ENCODE data around the gene ANKS4B.
"Not testable (repeated sequence)": the region's sequence is repeated elsewhere in the genome, so short reads cannot be mapped to it uniquely, and the experiment has no call there.

ANKS4B gene

DNA sequence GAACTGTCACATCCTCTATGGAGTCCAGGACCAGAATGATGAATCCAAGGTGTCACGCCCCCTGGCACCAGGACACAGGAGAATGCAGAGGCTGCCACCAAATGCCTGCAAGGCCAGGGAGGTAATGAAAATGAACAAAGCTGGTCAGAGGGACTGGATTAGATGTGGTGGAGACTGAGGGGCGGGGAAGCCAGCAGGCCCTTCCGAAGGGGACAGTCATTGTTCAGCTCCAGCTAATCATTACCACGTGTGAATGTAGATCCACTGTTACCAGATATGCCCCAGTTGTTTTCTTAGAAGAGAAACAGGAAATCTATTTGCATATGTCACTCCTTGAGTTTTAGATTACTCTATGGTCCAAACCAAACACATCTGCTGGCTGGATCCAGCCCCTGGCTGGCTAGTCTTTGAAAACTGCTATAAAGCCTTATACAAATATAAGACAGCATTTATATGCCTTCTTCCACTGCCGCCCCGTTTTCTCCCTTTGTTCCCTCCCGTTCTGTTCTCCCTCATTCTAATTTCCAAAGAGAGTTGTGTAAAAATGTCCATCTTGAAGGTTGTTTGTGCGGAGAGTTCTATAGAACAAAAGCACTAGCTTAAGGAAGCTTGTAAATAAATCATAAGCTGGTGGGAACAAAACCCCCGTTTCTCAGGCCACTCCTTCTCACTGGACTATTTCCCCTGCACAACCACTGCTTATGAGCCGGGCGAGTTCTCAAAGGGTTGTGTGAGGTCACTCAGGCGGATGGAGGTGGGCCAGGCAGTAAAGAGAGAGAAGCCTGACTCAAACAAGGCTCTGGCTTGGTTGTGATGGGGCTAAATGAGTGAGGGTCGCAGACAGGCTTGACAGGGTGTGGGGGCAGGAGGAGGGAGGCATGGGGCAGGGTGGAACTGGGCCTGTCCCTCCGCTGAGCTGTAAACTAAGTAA is 30.4 kb downstream of the ANKS4B start:
- DNase-seq: peak in 1 of 3 experiments; percentile 11

DNA sequence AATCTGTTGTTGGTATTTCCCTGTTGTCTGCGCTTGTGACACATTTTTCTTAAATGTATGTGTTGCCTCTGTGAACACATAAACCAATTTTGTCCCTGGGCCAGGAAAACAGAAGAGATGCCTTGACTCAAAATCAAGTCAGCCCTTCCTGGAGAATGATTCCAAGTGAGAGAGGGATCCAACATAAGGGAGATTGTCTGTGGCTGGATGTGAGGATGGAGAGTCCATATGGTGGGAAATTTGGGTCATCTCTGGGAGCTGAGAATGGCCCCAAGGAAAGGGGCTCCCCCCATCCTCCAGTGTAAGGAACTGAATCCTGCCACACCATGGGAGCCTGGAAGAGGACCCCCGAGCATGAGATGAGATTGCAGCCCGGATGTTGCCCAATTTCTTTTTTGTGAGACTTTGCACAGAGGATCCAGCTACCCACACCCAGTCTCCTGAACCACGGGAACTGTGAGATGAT is 31.1 kb downstream of the ANKS4B start:
- no peak for DNase-seq

DNA sequence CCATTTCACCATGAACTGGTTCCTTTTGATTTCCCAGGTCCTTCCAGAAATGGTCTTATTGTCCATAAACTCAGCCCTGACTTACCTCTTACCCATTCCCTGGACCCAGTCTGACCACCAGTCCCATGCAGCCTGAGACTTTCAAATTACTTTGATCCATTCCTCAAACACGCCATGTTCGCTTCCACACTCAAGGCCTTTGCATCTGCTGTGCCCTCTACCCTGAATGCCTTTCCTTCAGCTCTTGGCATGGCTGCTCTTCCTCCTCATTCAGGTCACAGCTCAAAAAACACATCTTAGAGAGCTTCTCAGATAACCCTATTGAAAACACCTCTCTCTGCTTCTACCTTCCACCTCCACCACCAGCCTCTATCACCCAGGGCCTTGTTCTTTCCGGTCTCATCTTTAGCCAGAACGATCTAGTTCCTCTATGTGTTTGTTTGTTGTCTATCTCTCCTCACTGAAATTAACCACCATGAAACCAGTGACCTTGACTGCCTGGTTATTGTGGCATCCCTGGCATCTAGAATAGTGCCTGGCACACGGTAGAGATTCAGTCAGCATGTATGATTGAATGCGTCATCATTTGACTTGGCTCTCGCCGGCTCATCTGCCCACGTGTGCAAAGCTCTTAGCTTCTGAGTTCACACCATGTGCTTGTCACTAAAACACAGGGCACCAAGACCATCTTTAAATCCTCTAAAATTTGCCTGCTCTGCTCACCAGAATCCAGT is 31.8 kb downstream of the ANKS4B start:
- no peak for DNase-seq

DNA sequence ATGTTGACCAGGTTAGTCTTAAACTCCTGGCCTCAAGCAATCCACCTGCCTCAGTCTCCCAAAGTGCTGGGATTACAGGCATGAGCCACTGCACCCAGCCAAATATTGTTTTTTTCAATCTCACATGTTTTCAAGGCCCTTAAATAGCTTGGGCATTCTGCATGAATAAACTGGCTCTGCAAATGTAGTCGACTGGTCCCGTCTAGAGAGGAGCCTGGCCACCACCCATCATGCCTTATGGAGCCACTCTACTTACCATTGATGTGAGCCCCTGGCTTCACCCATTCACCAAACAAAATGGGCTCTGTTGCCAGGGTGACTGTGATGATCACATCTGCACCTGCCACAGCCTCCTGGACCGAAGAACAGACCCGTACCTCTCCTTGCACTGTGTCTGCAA is 33.8 kb downstream of the ANKS4B start:
- DNase-seq: no peak

DNA sequence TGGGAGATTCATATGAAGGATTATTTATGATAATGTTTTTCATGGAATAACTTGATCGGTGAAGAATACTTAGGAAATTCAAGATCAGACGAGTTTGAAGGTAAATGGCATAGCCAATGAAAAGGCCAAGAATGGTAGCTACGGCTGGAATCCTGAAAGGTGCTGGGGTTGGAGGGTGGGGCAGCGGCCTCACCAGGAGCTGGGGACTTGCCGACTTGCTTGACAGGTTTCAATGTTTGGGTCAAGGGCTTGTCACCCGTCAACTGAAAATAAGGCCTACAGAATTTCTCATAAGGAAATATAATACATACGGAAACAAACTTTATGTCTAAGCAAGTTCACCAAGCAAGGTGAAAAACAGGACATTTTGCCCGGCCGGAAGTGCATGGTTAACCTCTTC is 34.7 kb downstream of the ANKS4B start:
- no peak for DNase-seq

DNA sequence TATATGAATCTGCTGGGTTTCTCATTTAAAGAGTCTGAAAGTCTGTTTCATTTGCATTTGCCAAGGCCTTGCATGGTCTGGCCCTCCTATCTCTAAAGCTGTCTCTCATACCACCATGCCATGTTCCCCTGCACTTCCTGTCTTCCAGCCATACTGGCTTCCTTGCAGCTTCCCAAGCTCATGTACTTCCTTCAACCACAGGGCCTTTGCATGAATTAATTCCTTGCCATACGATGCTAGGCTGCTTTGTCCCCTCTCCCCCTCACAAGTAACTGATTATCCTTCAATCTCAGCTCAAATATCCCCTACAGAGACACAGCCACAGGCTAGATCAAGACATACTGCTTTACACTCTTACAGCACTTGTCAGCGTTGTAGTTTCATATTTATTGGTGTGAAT is 38.8 kb downstream of the ANKS4B start:
- no peak for DNase-seq

DNA sequence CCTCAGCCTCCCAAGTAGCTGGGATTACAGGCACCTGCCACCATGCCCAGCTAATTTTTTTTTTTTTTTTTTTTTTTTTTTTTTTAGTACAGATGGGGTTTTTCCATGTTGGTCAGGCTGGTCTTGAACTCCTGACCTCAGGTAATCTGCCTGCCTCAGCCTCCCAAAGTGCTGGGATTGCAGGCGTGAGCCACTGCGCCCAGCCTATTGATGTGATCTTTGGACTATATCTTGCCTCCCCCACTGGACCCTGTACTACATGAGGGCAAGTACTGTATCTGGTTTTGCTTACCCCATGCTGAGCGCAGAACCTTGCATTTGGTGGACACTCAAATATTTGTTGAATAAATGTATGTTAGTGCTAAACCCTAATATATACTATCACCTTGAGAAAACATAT is 39.3 kb downstream of the ANKS4B start:
- DNase-seq: not testable (repeated sequence)

DNA sequence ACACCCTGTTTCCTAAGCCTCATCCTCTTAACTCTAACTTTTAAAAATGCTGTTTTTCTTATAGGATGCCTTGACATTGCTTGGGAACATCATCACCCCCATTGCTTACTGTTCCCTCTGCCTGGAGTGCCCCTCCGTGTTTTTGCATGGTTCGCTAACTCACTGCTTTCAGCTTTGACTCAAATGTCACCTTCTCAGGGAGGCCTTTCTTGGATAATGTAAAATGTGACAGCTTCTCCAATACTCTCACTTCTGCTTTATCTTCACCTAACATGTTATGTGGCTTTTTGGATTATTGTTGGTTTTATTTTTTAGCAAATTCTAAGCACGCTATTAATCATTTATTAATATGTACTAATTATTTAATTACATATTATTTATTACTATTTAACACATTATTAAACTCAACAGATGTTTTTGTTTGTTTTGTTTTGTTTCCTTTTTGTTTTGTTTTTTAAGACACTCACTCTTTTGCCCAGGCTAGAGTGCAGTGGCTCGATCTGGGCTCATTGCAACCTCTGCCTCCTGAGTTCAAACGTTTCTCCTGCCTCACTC is 40.8 kb downstream of the ANKS4B start:
- DNase-seq: no peak

DNA sequence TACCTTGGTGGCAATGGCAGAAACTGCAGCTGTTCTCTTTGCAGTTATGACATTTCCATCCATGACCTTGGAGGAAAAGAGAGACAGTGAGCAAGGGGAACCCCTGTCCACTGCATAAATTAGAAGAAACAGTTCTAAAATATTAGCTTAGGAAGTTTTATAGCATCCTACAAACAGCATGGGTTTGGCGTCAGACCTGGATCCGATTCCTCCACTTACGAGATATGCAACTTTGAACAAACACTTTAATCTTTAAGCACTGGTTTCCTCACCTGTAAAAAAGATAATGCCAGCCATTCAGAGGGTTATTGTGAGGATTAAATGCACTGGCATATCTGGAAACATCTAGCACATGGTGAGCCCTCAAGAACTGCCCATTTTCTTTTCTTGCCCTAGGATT is 42.0 kb downstream of the ANKS4B start:
- DNase-seq: no peak

DNA sequence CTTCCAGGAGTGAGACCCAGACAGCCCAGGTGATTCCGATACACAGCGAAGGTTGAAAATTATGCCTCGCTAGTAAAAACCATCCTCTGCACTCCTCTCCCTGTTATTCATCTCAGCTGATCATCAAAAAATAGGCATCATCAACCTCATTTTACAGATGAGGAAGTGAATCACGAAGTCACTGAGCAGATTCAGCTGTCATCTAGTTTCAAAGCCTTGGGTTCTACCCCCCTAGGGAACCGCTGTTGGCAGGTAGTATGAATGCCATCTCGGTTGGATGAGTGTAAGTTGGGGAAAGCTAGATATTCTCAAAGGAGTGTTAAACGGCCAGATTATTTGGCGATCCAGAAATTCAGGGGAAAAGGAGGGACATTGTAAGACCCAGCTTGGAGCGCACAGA is 42.6 kb downstream of the ANKS4B start:
- DNase-seq: no peak

DNA sequence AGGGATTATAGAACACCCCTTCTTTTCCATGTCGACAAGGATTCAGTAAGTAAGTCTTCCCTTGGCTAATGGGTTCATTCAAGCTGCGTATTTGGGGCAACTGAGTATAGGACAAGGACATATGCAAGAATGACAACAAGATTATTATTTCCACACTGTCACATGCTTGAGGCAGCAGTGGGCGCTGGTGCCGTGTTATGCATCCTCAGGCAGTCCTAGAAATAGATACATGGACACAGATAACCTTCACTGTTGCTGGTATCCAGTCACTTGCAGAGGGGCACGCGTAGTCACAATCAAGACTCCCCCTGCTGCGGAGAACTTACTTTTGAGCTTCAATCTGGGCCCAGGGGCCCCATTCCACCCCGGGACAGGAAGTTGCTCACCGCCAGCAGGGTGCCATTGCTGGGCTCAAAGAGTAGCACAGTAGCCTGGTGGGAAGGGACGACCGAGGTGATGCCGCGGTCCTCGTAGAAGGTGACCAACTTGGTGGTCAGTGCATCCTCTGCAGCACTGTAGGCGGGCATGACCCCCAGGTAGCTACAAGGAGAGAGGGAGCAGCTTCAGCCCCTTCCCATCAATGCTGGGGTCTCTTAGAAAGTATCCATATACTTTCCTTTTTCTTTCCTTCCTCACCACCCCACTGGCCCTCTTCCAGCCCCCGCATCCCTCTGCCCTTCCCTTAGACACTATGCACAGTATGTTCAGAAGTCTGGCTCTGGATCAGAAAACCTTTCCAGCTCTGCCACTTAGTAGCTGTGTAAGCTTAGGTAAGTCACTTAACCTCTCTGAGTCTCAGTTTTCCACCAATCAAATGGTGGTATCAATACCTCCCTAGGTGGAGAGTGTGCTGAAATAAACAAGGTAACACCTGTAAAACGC is 43.8 kb downstream of the ANKS4B start:
- DNase-seq: no peak

DNA sequence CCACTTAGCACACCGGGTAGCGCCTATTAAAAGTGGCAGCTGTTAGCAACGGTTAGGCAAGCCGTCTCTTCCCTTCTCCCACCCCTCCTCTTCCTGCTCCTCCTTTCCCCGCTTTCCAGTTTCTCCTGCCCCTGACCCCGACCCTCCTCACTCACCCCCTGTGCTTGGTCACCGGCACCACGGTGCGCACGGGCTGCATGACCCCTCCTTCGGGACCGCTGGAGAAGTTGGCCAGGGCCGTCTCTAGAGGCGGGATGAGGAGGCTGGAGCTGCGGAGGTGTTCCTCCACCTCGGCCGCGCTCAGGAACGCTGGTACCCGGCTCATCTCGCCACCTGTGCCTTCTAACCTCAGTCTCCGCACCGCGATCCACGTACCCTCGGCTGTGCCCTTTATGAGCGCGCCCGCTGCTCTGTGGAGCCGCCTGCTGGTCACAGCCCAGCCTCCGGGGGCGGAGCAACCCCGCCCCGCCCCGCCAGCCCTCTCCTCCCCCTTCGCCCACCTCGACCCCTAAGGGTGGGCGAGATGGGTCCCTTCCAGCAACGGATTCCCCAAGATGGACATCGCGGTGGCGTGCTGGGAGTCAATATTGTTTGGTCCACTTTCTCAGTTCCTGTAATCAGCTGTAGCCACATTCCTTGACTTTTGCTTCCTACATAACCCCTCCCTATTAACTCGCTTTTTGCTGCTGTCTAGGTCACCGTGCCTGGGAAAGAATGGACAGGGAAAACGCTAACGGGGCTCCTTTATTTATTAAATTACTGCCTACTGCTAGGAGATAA is 44.6 kb downstream of the ANKS4B start, which contains the start of gene CRYM:
Gene CRYM (minus strand): TSS at position 364 of the 780 bp plus-strand sequence. CDS start 39 bp downstream, at position 325.
- DNase-seq: peak; percentile 29 to 84 (median 76)

DNA sequence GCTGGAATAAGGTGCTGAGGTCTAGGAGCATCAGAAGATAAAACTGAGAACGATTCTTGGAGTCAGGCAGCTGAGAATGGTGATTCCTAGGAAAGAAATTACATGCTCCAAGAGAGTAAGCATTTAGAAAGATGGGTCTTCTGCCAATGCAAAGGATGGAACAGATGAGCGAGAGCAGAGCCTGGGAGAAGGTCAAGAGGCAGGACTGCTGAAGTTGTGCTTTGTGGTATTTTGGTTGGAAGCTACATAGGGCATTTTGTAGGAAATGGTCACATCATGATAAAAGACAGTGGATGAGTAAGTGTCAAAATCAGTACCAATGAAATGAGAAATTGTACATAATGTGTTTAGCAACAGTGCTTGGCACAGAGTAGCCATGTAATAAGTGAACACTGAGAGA is 46.0 kb downstream of the ANKS4B start:
- DNase-seq: no peak

DNA sequence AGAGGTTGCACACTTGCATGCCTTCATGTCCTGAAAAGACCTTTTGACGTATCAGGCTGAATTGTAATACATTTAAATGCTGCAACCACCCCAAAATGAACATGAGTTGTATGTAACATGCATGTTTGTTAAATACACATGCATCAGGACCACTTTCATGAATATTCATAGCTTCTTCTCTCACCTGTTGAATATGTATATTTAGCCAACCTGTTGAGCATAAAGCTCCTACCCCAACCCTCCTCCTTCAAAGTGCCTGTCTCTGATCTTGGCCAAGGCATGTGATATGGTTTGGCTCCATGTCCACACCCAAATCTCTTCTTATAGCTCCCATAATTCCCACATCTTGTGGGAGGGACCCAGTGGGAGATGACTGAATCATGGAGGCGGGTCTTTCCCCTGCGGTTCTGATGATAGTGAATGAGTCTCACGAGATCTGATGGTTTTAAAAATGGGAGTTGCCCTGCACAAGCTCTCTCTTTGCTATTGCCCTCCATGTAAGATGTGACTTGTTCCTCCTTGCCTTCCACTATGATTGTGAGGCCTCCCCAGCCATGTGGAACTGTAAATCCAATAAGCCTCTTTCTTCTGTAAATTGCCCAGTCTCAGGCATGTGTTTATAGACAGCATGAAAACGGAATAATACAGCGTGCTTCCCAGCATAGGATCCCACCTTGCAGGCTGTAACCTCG is 48.3 kb downstream of the ANKS4B start:
- DNase-seq: no peak

DNA sequence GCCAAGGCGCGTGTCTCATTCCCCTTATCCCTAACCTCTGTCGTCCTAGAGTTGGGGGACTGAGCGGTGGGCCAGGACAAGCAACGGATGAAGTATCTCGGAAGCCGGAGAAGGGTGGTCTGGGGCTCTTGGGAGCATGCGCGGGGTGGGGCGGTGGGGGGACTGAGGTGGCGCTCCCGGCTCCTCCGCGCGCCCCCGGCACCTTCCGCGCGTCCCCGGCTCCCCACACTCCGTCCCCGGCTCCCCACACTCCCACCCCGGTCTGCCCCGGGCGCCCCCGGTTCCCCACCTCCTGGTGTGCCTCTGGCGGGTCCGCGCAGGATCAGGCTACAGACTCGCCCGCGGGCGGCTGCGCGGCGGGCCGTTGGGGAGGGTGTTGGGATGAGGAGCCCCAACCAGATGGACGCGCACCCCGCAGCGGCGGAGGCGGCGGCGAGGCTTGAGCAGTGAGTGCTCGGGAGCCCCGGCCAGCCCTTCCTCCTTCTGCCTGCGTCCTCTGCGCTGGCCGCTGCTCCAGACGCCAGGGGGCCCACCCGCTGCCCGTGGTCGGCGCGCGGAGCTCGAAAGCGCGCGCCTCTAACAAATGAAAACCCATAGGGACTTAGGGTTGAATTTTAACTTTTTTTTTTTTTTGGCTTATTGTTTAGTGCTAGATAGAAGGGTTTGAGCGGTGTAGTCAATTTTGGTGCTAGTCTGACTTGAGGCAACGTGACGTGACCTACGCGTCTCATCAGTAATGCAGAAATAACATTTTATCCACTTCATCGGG is 50.2 kb downstream of the ANKS4B start:
- peak in 2 of 3 experiments; percentile 31 to 42 for DNase-seq

DNA sequence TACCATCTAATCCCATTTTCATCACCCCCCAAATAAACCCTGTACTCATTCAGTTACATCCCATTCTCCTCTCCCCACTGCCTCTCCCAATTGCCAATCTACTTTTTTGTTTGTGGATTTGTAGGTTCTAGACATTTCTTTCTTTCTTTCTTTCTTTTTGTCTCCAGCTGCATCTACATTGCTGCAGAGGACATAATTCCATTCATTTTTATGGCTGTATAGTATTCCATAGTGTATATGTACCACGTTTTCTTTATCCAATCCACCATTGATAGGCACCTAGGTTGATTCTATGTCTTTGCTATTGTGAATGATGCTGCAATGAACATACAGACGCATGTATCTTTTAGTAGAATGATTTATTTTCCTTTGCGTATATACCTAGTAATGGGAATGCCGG is 50.9 kb downstream of the ANKS4B start:
- no peak for DNase-seq

DNA sequence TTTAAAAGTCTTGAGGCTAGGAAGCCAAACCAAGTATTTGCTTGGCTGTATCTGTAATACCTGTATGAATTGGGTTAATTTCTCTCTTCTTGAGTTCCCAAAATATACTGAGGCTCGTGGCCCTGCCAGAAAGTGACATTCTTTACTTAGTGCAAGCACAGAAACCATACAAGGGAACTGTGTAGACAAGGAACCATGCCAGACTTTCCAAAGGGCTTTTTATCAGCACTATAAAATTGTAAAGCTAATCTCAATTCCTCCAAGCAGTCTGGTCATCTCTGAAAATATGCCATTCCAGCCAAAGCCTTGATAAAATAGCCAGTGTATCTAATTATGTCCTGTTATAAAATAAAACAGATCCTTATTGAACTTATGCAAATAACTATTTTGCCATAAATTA is 51.8 kb downstream of the ANKS4B start:
- DNase-seq: no peak

DNA sequence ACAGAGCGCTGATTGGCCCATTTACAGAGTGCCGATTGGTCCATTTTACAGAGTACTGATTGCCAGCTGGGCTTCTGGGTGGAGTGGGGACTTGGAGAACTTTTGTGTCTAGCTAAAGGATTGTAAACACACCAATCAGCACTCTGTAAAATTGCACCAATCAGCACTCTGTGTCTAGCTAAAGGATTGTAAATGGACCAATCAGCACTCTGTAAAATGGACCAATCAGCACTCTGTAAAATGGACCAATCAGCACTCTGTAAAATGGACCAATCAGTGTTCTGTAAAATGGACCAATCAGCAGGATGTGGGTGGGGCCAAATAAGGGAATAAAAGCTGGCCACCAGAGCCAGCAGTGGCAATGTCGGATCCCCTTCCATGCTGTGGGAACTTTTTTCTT is 56.3 kb downstream of the ANKS4B start:
- not testable (repeated sequence) for DNase-seq

DNA sequence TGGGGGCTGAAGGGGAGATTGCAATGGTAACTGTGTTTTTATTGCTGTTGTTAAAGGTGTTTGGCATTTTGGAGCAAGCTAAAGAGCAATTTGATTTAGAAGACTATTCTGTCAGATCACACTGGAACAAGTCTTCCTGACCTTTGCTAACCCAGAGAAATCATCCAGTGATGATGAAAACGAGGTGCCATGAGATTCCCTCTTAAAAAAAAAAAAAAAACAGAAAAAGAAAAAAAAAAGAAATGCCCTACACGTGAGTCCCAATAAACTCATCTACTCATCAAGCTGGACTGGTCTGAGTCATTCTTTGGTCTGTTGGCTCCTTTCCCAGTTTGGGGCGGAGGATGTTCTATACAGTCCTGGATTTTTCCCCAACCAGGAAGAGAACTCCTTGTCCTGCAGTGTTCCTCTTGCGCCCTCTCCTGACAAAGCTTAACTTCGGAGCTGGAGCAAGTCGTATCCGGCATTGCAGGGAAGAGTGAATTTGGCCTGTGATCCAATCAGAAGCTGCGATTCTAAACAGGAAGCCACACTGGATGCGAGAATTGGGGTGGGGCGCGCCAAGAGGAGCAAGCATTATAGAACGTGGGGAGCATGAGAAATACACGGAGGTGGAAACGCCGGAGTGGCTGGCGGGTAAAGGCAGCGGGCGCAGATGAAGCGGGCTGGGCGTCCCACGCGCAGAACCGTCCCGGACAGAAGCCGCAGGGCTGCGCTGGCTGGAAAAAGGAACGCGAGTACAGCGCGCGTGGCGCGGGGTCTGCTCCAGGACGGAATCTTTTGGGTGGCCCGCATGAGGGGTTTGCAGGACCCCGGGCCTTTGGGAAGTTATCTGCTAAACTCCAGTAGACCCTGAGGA is 67.0 kb downstream of the ANKS4B start:
- peak; percentile 87 to 97 (median 88) for DNase-seq

All from NCI-H1417 (cell line).